CD14-positive monocyte (primary cell): ENCODE measurements around the gene PLXDC1. TPM values are rescaled to one million over a fixed set of nuclear protein-coding genes. Genes with fewer than 3 reads are reported as not detected.

Source experiments
- DNase-seq, 3 donors: peaks; one replicate each; pipeline ENCODE4 v3.0.0-alpha.2; 2011 to 2022
- H2AFZ ChIP-seq: 2 replicates; pipeline ENCODE4 v1.6.0; 2012; ENCODE audit warnings: mild to moderate bottlenecking, low read depth, low read length, inconsistent platforms; ENCODE audit not compliant: insufficient read depth, poor library complexity, severe bottlenecking
- H3K27ac ChIP-seq, 2 donors: 1 replicate in 1 of 2; 2 replicates in 1 of 2; pipeline ENCODE4 v1.5.1; 2012 to 2013; ENCODE audit warnings: low read length in 2 of 2, control low read depth in 1 of 2, inconsistent platforms in 1 of 2, low read depth in 1 of 2, mild to moderate bottlenecking in 1 of 2
- H3K27me3 ChIP-seq, 2 donors: one replicate each; pipeline versions ENCODE4 v1.6.0 to v1.6.1; 2011 to 2013; ENCODE audit warnings: low read length in 2 of 2; ENCODE audit not compliant: control insufficient read depth in 2 of 2, insufficient read depth in 2 of 2
- H3K36me3 ChIP-seq, 2 donors: replicated peaks in 1 of 2; 1 replicate in 1 of 2; 2 replicates in 1 of 2; pipeline versions ENCODE4 v1.5.1 to v1.6.1; 2012 to 2013; ENCODE audit warnings: low read length in 2 of 2, control low read depth in 1 of 2, inconsistent platforms in 1 of 2, mild to moderate bottlenecking in 1 of 2; ENCODE audit not compliant: insufficient read depth in 2 of 2, control insufficient read depth in 1 of 2
- H3K4me1 ChIP-seq, 2 donors: 1 replicate in 1 of 2; 2 replicates in 1 of 2; pipeline versions ENCODE4 v1.5.1 to v1.6.1; 2012 to 2013; ENCODE audit warnings: low read length in 2 of 2, control low read depth in 1 of 2, inconsistent platforms in 1 of 2, mild to moderate bottlenecking in 1 of 2, moderate library complexity in 1 of 2; ENCODE audit not compliant: insufficient read depth in 2 of 2, control insufficient read depth in 1 of 2
- H3K4me2 ChIP-seq: replicated peaks from 2 replicates; pipeline ENCODE3; 2012; ENCODE audit warnings: low read length, moderate library complexity, mild to moderate bottlenecking; ENCODE audit not compliant: poor library complexity, severe bottlenecking; ENCODE audit errors: extremely low read depth
- H3K4me3 ChIP-seq, 3 experiments: fragments of 200-600 bp in 1 of 3; sonication (generic) in 1 of 3; replicated peaks in 1 of 3; 1 replicate in 2 of 3; 2 replicates in 1 of 3; pipeline ENCODE4 v1.5.1; 2011 to 2013; ENCODE audit warnings: low read length in 3 of 3, mild to moderate bottlenecking in 3 of 3, control low read depth in 2 of 3, low read depth in 2 of 3, inconsistent platforms in 1 of 3, moderate library complexity in 1 of 3
- H3K79me2 ChIP-seq: 2 replicates; pipeline ENCODE4 v1.6.0; 2012; ENCODE audit warnings: mild to moderate bottlenecking, control low read depth, inconsistent platforms, low read length, moderate library complexity; ENCODE audit not compliant: insufficient read depth
- H3K9ac ChIP-seq: 2 replicates; pipeline ENCODE4 v1.6.0; 2017; ENCODE audit warnings: low read length, mild to moderate bottlenecking; ENCODE audit not compliant: insufficient read depth, poor library complexity, severe bottlenecking
- H3K9me3 ChIP-seq, 2 donors: replicated peaks in 1 of 2; 1 replicate in 1 of 2; 2 replicates in 1 of 2; pipeline versions ENCODE4 v1.5.1 to v1.6.1; 2012 to 2013; ENCODE audit warnings: low read length in 2 of 2, control low read depth in 1 of 2; ENCODE audit not compliant: control insufficient read depth in 1 of 2, insufficient read depth in 1 of 2
- H4K20me1 ChIP-seq: 2 replicates; pipeline ENCODE4 v1.6.0; 2012; ENCODE audit warnings: mild to moderate bottlenecking, low read length, control low read depth, moderate library complexity; ENCODE audit not compliant: insufficient read depth
- H3K27ac Mint-ChIP-seq, 7 donors: one replicate each; pipeline ENCODE4 v1.8.0; 2020; ENCODE audit warnings: mild to moderate bottlenecking in 7 of 7, mixed read lengths in 7 of 7, moderate library complexity in 6 of 7, inconsistent platforms in 2 of 7
- H3K27me3 Mint-ChIP-seq, 3 donors: one replicate each; pipeline ENCODE4 v1.8.0; 2021 to 2022; ENCODE audit warnings: low read depth in 3 of 3, mild to moderate bottlenecking in 3 of 3, mixed read lengths in 3 of 3, moderate library complexity in 3 of 3, inconsistent platforms in 1 of 3
- H3K36me3 Mint-ChIP-seq, 2 donors: one replicate each; pipeline ENCODE4 v1.8.0; 2020; ENCODE audit warnings: mixed read lengths in 2 of 2, inconsistent platforms in 1 of 2, mild to moderate bottlenecking in 1 of 2
- H3K4me1 Mint-ChIP-seq: one replicate; pipeline ENCODE4 v1.8.0; 2020; ENCODE audit warnings: mild to moderate bottlenecking, mixed read lengths
- H3K4me3 Mint-ChIP-seq, 2 donors: one replicate each; pipeline ENCODE4 v1.8.0; 2020; ENCODE audit warnings: mild to moderate bottlenecking in 2 of 2, mixed read lengths in 2 of 2, moderate library complexity in 1 of 2
- H3K9me3 Mint-ChIP-seq, 7 donors: one replicate each; pipeline ENCODE4 v1.8.0; 2020 to 2022; ENCODE audit warnings: mixed read lengths in 7 of 7, mild to moderate bottlenecking in 6 of 7, moderate library complexity in 6 of 7, inconsistent platforms in 2 of 7
- WGBS: methylation state at CpG from one replicate; pipeline ENCODE4 v1.1.5; 2013; ENCODE audit warnings: missing lambda C conversion rate; ENCODE audit not compliant: insufficient coverage; 5-methylcytosine and 5-hydroxymethylcytosine counted together
- intact Hi-C, 2 donors: fragments of 100-400 bp; cut with micrococcal nuclease; formaldehyde crosslinking; loops; one replicate each; pipeline versions ENCODE4 v1.15.0 to v1.15.1; 2023
- polyA plus RNA-seq, 3 donors: library from polyadenylated mRNA; depleted of rRNA in 1 of 3; unstranded in 2 of 3; stranded (reverse) in 1 of 3; fragments of 300-500 nt in 2 of 3; fragments of >200 nt in 1 of 3; fragmentation: Illumina TruSeq in 2 of 3; gene quantifications; 1 replicate in 2 of 3; 2 replicates in 1 of 3; pipeline ENCODE4 v1.2.3, GENCODE V29; 2012 to 2021
- TF ChIP-seq, protein P1 (sequence below): fragments of 200-600 bp; IDR thresholded peaks from one replicate; pipeline ENCODE4 v1.8.0; 2022; ENCODE audit warnings: antibody characterized with exemption, mild to moderate bottlenecking

The PLXDC1 gene
- polyA plus RNA-seq, 3 donors, result 0.21 TPM; not detected in 2

DNA sequence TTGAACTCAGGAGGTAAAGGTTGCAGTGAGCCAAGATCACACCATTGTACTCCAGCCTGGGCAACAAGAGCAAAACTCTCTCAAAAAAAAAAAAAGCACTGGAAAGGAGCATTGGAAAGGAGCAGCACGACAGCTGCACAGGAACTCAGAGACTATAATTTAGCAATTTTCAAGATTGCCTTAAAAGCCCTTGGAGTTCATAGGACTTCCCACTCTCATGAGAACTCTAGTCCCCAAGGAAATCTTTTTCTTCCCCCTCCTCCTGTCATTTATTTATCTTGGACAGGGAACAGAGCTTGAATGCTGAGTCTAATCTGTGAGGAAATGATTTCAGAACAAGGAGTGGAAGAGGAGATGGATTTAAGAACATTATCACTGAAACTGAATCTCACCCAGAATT, 69.0 kb downstream of the PLXDC1 start:
- Mint-ChIP-seq H3K9me3 (no peaks in the 10 kb centered on the region), H3K36me3 (no peaks in the 10 kb centered on the region), H3K4me3 (peak overlapping the region in 1 of 2 donors; percentile 21), H3K27ac (no peak overlapping the region), H3K27me3 (peaks cover 0 to 5% (median 4%) of the 10 kb centered on the region in 3 donors), H3K4me1 (peaks cover 4% of the 10 kb centered on the region)
- Histone ChIP-seq H3K79me2 (no peaks in the 10 kb centered on the region), H3K9ac (no peak overlapping the region), H3K4me1 (peaks cover 5 to 6% of the 10 kb centered on the region in 2 donors), H3K9me3 (no peaks in the 10 kb centered on the region), H3K27me3 (no peaks in the 10 kb centered on the region), H3K27ac (no peak overlapping the region), H3K4me2 (no peak overlapping the region), H3K4me3 (no peak overlapping the region), H2AFZ (no peak overlapping the region), H4K20me1 (no peaks in the 10 kb centered on the region), H3K36me3 (no peaks in the 10 kb centered on the region)
- TF ChIP-seq, protein P1, sequence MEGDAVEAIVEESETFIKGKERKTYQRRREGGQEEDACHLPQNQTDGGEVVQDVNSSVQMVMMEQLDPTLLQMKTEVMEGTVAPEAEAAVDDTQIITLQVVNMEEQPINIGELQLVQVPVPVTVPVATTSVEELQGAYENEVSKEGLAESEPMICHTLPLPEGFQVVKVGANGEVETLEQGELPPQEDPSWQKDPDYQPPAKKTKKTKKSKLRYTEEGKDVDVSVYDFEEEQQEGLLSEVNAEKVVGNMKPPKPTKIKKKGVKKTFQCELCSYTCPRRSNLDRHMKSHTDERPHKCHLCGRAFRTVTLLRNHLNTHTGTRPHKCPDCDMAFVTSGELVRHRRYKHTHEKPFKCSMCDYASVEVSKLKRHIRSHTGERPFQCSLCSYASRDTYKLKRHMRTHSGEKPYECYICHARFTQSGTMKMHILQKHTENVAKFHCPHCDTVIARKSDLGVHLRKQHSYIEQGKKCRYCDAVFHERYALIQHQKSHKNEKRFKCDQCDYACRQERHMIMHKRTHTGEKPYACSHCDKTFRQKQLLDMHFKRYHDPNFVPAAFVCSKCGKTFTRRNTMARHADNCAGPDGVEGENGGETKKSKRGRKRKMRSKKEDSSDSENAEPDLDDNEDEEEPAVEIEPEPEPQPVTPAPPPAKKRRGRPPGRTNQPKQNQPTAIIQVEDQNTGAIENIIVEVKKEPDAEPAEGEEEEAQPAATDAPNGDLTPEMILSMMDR, result no peak
- WGBS, result no CpG with 5 or more reads among the region's 1 CpG
- intact Hi-C loops, result loop anchor here in 1 of 2 donors (10.0 kb wide), 1 partner anchor 152 kb away; no protein-coding TSS in a partner anchor
- no peak for DNase-seq

DNA sequence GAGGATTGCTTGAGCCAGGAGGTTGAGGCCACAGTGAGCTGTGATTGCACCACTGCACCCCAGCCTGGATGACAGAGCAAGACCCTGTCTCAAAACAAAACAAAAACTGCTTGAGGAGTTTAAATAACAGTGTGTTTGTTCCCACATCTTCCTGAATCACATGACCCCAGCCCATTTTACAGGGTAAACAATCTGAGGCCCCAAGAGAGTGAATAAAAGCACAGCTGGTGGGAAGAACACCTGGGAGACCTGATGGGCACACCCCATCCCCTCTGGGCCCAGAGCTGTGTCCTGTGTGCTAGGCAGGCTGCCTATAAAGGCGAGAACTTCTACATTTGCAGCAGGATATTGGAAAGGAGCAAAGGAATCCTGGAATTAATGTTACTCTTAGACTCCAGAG, 69.6 kb downstream of the PLXDC1 start:
- no peak for DNase-seq
- Histone ChIP-seq H3K9ac (no peak overlapping the region), H2AFZ (no peak overlapping the region), H3K4me3 (no peak overlapping the region), H3K27me3 (no peaks in the 10 kb centered on the region), H3K9me3 (no peaks in the 10 kb centered on the region), H3K4me2 (no peak overlapping the region), H4K20me1 (no peaks in the 10 kb centered on the region), H3K36me3 (no peaks in the 10 kb centered on the region), H3K27ac (no peak overlapping the region), H3K79me2 (no peaks in the 10 kb centered on the region), H3K4me1 (peaks cover 5 to 6% of the 10 kb centered on the region in 2 donors)
- peaks cover 2 to 7% (median 5%) of the 10 kb centered on the region in 3 donors for H3K27me3 Mint-ChIP-seq
- no peaks in the 10 kb centered on the region for H3K36me3 Mint-ChIP-seq
- no peaks in the 10 kb centered on the region for H3K9me3 Mint-ChIP-seq
- peaks cover 4% of the 10 kb centered on the region for H3K4me1 Mint-ChIP-seq
- H3K4me3 Mint-ChIP-seq, result no peak overlapping the region
- TF ChIP-seq, protein P1, result no peak
- no peak overlapping the region for H3K27ac Mint-ChIP-seq
- WGBS, result 100% methylated on average over 1 of the region's 1 CpG
- intact Hi-C loops, result loop anchor here in 1 of 2 donors (10.0 kb wide), 1 partner anchor 153 kb away; no protein-coding TSS in a partner anchor
